ENCODE measurements around the gene KRTAP9-7. TPM values are rescaled to one million over a fixed set of nuclear protein-coding genes. Genes with fewer than 3 reads are reported as not detected.
"Not testable (repeated sequence)": the region's sequence is repeated elsewhere in the genome, so short reads cannot be mapped to it uniquely, and the experiment has no call there.

The KRTAP9-7 gene
- total RNA-seq, 1 experiment from 2014 or later: not detected

GRCh38 chr17:41231731-41232130 lies 43.8 kb upstream of the KRTAP9-7 start:
- intact Hi-C loops (cut with micrococcal nuclease; ENCODE audit: unreplicated experiment): no loop called here
- Histone ChIP-seq H3K4me1 (replicated peaks; ENCODE audit: insufficient read depth) (no peaks in the 10 kb centered on the region), H3F3A (ENCODE audit: insufficient read depth, low read depth) (no peaks in the 10 kb centered on the region), H3K27me3 (ENCODE audit: insufficient read depth, low read depth) (no peaks in the 10 kb centered on the region), H3K79me2 (ENCODE audit: low read depth) (no peaks in the 10 kb centered on the region), H3K36me3 (ENCODE audit: low read depth) (no peaks in the 10 kb centered on the region), H3K9me2 (ENCODE audit: insufficient read depth) (no peaks in the 10 kb centered on the region; the same call in 1 of the 2 replicates), H3K4me3 (no peak overlapping the region), H4K20me1 (ENCODE audit: insufficient read depth) (no peaks in the 10 kb centered on the region), H3K4me2 (no peak overlapping the region), H3K9me3 (ENCODE audit: insufficient read depth, low read depth) (no peaks in the 10 kb centered on the region), H3K27ac (no peak overlapping the region), H2AFZ (no peak overlapping the region)
- ChIA-PET CTCF (no interaction called here), POLR2A (ENCODE audit: unreplicated experiment) (no interaction called here)
- BruUV-seq (replicated peaks): no TSS peak
- no peak for DNase-seq
- no peak for TF ChIP-seq EZH2 (IDR thresholded peaks at IDR 0.05; ENCODE audit: low read depth)

DNA sequence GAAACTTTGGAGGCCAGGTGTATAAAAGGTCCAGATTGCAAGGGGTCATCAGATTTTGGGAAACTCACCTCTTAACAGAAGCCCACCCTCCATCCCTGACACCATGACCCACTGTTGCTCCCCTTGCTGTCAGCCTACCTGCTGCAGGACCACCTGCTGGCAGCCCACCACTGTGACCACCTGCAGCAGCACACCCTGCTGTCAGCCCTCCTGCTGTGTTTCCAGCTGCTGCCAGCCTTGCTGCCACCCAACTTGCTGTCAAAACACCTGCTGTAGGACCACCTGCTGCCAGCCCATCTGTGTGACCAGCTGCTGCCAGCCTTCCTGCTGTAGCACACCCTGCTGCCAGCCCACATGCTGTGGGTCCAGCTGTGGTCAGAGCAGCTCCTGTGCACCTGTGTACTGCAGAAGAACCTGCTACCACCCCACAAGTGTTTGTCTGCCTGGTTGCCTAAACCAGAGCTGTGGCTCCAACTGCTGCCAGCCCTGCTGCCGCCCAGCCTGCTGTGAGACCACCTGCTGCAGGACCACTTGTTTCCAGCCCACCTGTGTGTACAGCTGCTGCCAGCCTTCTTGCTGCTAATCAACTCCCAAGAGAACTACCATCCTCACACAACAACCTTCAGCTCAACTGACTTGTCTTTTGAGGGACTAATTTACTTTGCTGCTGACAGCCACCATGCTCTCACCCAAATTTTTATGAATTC lies 42.9 kb upstream of the KRTAP9-7 start, which contains the start of gene KRTAP9-3:
KRTAP9-3 (plus strand) TSS at position 51 of the 707 bp plus-strand sequence; CDS start at position 104, 53 bp downstream.
- H3K36me3 ChIP-seq (ENCODE audit: low read depth); H3K27ac ChIP-seq; H3K79me2 ChIP-seq (ENCODE audit: low read depth); H3F3A ChIP-seq (ENCODE audit: insufficient read depth, low read depth); H3K27me3 ChIP-seq (ENCODE audit: insufficient read depth, low read depth); H4K20me1 ChIP-seq (ENCODE audit: insufficient read depth); H3K4me2 ChIP-seq; H2AFZ ChIP-seq; H3K4me3 ChIP-seq; H3K9me3 ChIP-seq (ENCODE audit: insufficient read depth, low read depth); intact Hi-C loops (cut with micrococcal nuclease; ENCODE audit: unreplicated experiment); DNase-seq; H3K4me1 ChIP-seq (replicated peaks; ENCODE audit: insufficient read depth); POLR2A ChIA-PET (ENCODE audit: unreplicated experiment); BruUV-seq (replicated peaks); CTCF ChIA-PET; H3K9me2 ChIP-seq (ENCODE audit: insufficient read depth): not testable (repeated sequence)

GRCh38 chr17:41237116-41237515 lies 38.4 kb upstream of the KRTAP9-7 start:
- H3K4me3 ChIP-seq; H3K9me2 ChIP-seq (ENCODE audit: insufficient read depth); intact Hi-C loops (cut with micrococcal nuclease; ENCODE audit: unreplicated experiment); H2AFZ ChIP-seq; H3K27ac ChIP-seq; H3K79me2 ChIP-seq (ENCODE audit: low read depth); H3K4me1 ChIP-seq (replicated peaks; ENCODE audit: insufficient read depth); H4K20me1 ChIP-seq (ENCODE audit: insufficient read depth); BruUV-seq (replicated peaks); H3K27me3 ChIP-seq (ENCODE audit: insufficient read depth, low read depth); H3F3A ChIP-seq (ENCODE audit: insufficient read depth, low read depth); POLR2A ChIA-PET (ENCODE audit: unreplicated experiment); H3K36me3 ChIP-seq (ENCODE audit: low read depth); CTCF ChIA-PET; H3K4me2 ChIP-seq; H3K9me3 ChIP-seq (ENCODE audit: insufficient read depth, low read depth); DNase-seq: not testable (repeated sequence)

DNA sequence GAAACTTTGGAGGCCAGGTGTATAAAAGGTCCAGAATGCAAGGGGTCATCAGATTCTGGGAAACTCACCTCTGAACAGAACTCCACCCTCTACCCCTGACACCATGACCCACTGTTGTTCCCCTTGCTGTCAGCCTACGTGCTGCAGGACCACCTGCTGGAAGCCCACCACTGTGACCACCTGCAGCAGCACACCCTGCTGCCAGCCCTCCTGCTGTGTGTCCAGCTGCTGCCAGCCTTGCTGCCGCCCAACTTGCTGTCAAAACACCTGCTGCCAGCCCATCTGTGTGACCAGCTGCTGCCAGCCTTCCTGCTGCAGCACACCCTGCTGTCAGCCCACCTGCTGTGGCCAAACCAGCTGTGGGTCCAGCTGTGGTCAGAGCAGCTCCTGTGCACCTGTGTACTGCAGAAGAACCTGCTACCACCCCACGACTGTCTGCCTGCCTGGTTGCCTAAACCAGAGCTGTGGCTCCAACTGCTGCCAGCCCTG lies 37.5 kb upstream of the KRTAP9-7 start, which contains the start of gene KRTAP9-8:
KRTAP9-8 (plus strand) TSS at position 51 of the 489 bp plus-strand sequence; CDS start at position 104, 53 bp downstream.
- H2AFZ ChIP-seq; H3K36me3 ChIP-seq (ENCODE audit: low read depth); H3K4me2 ChIP-seq; POLR2A ChIA-PET (ENCODE audit: unreplicated experiment); H3K4me1 ChIP-seq (replicated peaks; ENCODE audit: insufficient read depth); CTCF ChIA-PET; H3K27ac ChIP-seq; H3K9me3 ChIP-seq (ENCODE audit: insufficient read depth, low read depth); H3K79me2 ChIP-seq (ENCODE audit: low read depth); intact Hi-C loops (cut with micrococcal nuclease; ENCODE audit: unreplicated experiment); H3K4me3 ChIP-seq; H3K27me3 ChIP-seq (ENCODE audit: insufficient read depth, low read depth); H3K9me2 ChIP-seq (ENCODE audit: insufficient read depth); H3F3A ChIP-seq (ENCODE audit: insufficient read depth, low read depth); BruUV-seq (replicated peaks); DNase-seq; H4K20me1 ChIP-seq (ENCODE audit: insufficient read depth): not testable (repeated sequence)

- H3K9me2 ChIP-seq (ENCODE audit: insufficient read depth); H3K4me3 ChIP-seq; DNase-seq; H3K27ac ChIP-seq; H3K79me2 ChIP-seq (ENCODE audit: low read depth); H3K27me3 ChIP-seq (ENCODE audit: insufficient read depth, low read depth); H3F3A ChIP-seq (ENCODE audit: insufficient read depth, low read depth); H4K20me1 ChIP-seq (ENCODE audit: insufficient read depth); POLR2A ChIA-PET (ENCODE audit: unreplicated experiment); H3K36me3 ChIP-seq (ENCODE audit: low read depth); H3K4me2 ChIP-seq; H2AFZ ChIP-seq; BruUV-seq (replicated peaks); CTCF ChIA-PET; H3K4me1 ChIP-seq (replicated peaks; ENCODE audit: insufficient read depth); H3K9me3 ChIP-seq (ENCODE audit: insufficient read depth, low read depth); intact Hi-C loops (cut with micrococcal nuclease; ENCODE audit: unreplicated experiment): not testable (repeated sequence)
These were observed 28.3 kb upstream of the KRTAP9-7 start for GRCh38 chr17:41246995-41247787.

- H3K27me3 ChIP-seq (ENCODE audit: insufficient read depth, low read depth); H3K9me2 ChIP-seq (ENCODE audit: insufficient read depth); H3K4me1 ChIP-seq (replicated peaks; ENCODE audit: insufficient read depth); H3K4me3 ChIP-seq; H3K9me3 ChIP-seq (ENCODE audit: insufficient read depth, low read depth); H4K20me1 ChIP-seq (ENCODE audit: insufficient read depth); H3F3A ChIP-seq (ENCODE audit: insufficient read depth, low read depth); H3K27ac ChIP-seq; CTCF ChIA-PET; intact Hi-C loops (cut with micrococcal nuclease; ENCODE audit: unreplicated experiment); H3K36me3 ChIP-seq (ENCODE audit: low read depth); H2AFZ ChIP-seq; DNase-seq; BruUV-seq (replicated peaks); H3K4me2 ChIP-seq; H3K79me2 ChIP-seq (ENCODE audit: low read depth): not testable (repeated sequence)
- POLR2A ChIA-PET (ENCODE audit: unreplicated experiment): interaction anchor here (0.7 kb wide), 1 partner anchor 37 kb away, joined by 3 read pairs; no protein-coding TSS in a partner anchor
These were observed 25.8 kb upstream of the KRTAP9-7 start, which contains the start of gene KRTAP9-4 for GRCh38 chr17:41249637-41250240. KRTAP9-4 (plus strand) TSS chr17:41249687; CDS start chr17:41249721, 34 bp downstream.

Data from PC-9 (cell line).